Activated naive CD4-positive, alpha-beta T cell treated with anti-CD3 and anti-CD28 coated beads, Interleukin-2, amount 10 ng/mL, durations not matched to agents 5 hours and 36 hours (primary cell): ENCODE results near the gene LHX1. TPM values are rescaled to one million over a fixed set of nuclear protein-coding genes. Genes with fewer than 3 reads are reported as not detected.

ENCODE experiments used
- total RNA-seq, 2 experiments: library from RNA; stranded (reverse); gene quantifications; one replicate each; pipeline ENCODE4 v1.2.3, GENCODE V29; 2021

The LHX1 gene
- total RNA-seq: not detected

DNA sequence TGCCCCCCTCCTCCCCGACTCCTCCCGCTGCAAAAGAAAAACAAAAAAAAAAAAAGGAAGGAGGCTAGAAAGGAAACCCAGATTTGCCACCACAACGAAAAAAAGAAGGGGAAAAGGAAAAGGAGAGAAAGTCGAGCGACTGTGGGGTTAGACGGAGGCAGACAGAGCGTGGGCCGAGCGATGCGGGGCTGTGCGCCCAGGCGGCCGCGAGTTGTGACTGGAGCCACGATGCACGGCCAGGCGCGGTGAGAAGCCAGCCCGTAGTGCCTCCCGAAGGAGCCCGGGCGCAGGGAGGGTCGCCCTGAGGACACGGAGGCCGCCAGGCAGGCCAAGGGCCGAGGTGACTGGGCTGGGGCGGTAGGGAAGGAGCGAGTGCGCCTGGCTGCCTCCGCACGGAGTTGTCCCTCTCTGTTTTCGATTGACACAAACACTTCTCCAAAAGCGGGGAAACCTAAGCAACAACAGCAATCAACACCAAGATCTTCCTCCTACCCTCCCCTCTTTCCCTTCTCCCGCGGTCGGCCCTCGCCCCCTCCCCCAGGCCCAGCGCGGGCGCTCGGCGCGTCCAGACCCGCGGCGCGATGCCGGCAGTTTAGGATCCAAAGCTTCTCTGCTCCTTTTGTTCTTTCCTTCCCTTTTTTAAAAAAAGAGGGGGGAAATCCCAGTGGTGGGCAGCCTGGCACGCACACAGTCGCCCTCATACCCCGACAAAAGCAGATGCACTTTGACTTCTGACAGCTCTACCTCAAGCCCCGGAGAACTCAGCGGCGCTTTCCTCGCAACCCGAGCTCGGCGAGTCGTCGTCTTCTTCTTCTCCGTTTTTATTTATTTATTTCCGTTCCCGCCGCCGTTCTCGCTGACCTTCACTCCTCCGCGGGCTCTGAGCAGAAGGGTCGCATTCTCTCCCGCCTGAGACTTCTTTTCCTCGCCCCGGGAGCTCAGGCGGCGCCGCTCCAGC, at the start of gene LHX1:
TSS of gene LHX1 (plus strand) at position 475 of the 958 bp plus-strand sequence. CDS start 723 bp downstream, outside the sequence.

DNA sequence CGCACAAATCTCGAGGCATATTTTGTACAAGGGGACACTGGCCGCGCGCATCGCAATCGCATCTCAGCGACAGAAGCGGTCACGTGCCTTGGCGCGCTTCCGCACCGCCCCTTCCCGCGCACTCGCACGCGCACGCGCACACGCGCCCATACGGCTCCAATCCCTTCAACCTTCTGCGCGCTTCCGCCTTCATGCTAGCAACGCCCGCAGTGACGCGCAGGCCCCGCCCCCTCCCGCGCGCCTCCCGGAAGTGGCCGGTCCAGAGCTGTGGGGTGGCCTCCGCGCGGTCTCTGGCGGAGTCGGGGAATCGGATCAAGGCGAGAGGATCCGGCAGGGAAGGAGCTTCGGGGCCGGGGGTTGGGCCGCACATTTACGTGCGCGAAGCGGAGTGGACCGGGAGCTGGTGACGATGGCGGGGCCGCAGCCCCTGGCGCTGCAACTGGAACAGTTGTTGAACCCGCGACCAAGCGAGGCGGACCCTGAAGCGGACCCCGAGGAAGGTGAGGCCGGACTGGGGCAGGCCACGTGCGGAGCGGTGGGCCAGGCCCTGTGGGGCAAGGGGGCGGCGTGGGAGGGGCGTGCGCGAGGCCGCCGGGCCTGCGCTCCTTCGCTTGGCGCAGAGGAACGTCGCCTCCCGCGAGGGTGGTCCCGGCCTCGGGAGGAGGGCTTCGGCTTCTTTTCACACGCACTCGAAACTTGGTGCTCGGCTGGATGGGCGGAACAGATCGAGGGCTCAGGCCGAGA, 11.6 kb downstream of the LHX1 start, which contains the start of gene AATF:
TSS of gene AATF (plus strand) at position 238 of the 744 bp plus-strand sequence. CDS start at position 410, 172 bp downstream.

Other genes starting within 250 kb of the LHX1 start
- 10 to 100 TPM; 66.8 to 70.6 TPM for gene AATF, start 11.5 kb downstream of the LHX1 start, total RNA-seq